Immature natural killer cell (primary cell): ENCODE results near the gene CRCP. TPM values are rescaled to one million over a fixed set of nuclear protein-coding genes. Genes with fewer than 3 reads are reported as not detected.

Source experiments
- DNase-seq, 3 donors: peaks; one replicate each; pipeline ENCODE4 v3.0.0; 2022; ENCODE audit warnings: mixed read lengths in 1 of 3
- H3K27ac Mint-ChIP-seq, 6 donors: one replicate each; pipeline ENCODE4 v1.8.0; 2020; ENCODE audit warnings: mixed read lengths in 6 of 6, mild to moderate bottlenecking in 5 of 6, inconsistent platforms in 4 of 6, moderate library complexity in 3 of 6
- H3K27me3 Mint-ChIP-seq, 3 donors: one replicate each; pipeline ENCODE4 v1.8.0; 2020 to 2021; ENCODE audit warnings: low read depth in 3 of 3, mild to moderate bottlenecking in 3 of 3, mixed read lengths in 3 of 3, moderate library complexity in 3 of 3, inconsistent platforms in 1 of 3
- H3K36me3 Mint-ChIP-seq, 3 donors: one replicate each; pipeline ENCODE4 v1.8.0; 2020; ENCODE audit warnings: mixed read lengths in 3 of 3, inconsistent platforms in 2 of 3, mild to moderate bottlenecking in 2 of 3
- H3K4me1 Mint-ChIP-seq, 2 donors: one replicate each; pipeline ENCODE4 v1.8.0; 2020; ENCODE audit warnings: inconsistent platforms in 2 of 2, mild to moderate bottlenecking in 2 of 2, mixed read lengths in 2 of 2, moderate library complexity in 1 of 2
- H3K4me3 Mint-ChIP-seq, 5 donors: one replicate each; pipeline ENCODE4 v1.8.0; 2020; ENCODE audit warnings: mild to moderate bottlenecking in 5 of 5, mixed read lengths in 5 of 5, inconsistent platforms in 3 of 5, moderate library complexity in 3 of 5
- H3K9me3 Mint-ChIP-seq, 6 donors: one replicate each; pipeline ENCODE4 v1.8.0; 2020; ENCODE audit warnings: mild to moderate bottlenecking in 6 of 6, mixed read lengths in 6 of 6, inconsistent platforms in 4 of 6, moderate library complexity in 3 of 6
- polyA plus RNA-seq, 3 donors: library from polyadenylated mRNA; unstranded; fragments of 300-500 nt; fragmentation: Illumina TruSeq; gene quantifications; one replicate each; pipeline ENCODE4 v1.2.3, GENCODE V29; 2021

Gene CRCP
- polyA plus RNA-seq, 3 donors from 2014 or later, result 19.2 to 62.2 (median 23.2) TPM

- peaks cover 4 to 9% (median 9%) of the 10 kb centered on the region in 3 donors for H3K27me3 Mint-ChIP-seq
- DNase-seq, result no peak
- no peaks in the 10 kb centered on the region for H3K36me3 Mint-ChIP-seq
- H3K27ac Mint-ChIP-seq, result no peak overlapping the region
- H3K4me1 Mint-ChIP-seq, result peaks cover 2 to 8% of the 10 kb centered on the region in 2 donors
- no peak overlapping the region for H3K4me3 Mint-ChIP-seq
- H3K9me3 Mint-ChIP-seq, result no peaks in the 10 kb centered on the region
These were observed 84.3 kb downstream of the CRCP start for GRCh38 chr7:66198956-66199355.

- Mint-ChIP-seq H3K36me3 (no peaks in the 10 kb centered on the region), H3K4me3 (peak overlapping the region in 3 of 5 donors; percentile 3 to 22 (median 19)), H3K27me3 (peaks cover 7 to 14% (median 14%) of the 10 kb centered on the region in 3 donors), H3K4me1 (peaks cover 21 to 33% of the 10 kb centered on the region in 2 donors), H3K27ac (peak overlapping the region in 4 of 6 donors; percentile 9 to 72 (median 18)), H3K9me3 (no peaks in the 10 kb centered on the region)
- DNase-seq, result no peak
These were observed 87.8 kb downstream of the CRCP start for GRCh38 chr7:66202441-66202840.

Other genes with a start within 250 kb of the CRCP start
- 1 to 10 TPM; 2.9 to 4.6 (median 3.8) TPM for gene VKORC1L1, start 241.8 kb upstream of the CRCP start, polyA plus RNA-seq
- 100 to 1,000 TPM in 1 of 3 donors, 10 to 100 TPM in 2; 75.1 to 119 (median 77.3) TPM for gene GUSB, start 132.6 kb upstream of the CRCP start, polyA plus RNA-seq
- gene ASL, start 39.0 kb upstream of the CRCP start, polyA plus RNA-seq, result 10 to 100 TPM; 52.3 to 69.5 (median 55.5) TPM
- 1 to 10 TPM; 2.4 to 3.9 (median 3.2) TPM for gene TPST1, start 90.5 kb downstream of the CRCP start, polyA plus RNA-seq